GM19452 (cell line): ENCODE results near the gene TOMM22.

ENCODE experiments used
- ATAC-seq: cut with Tn5 transposase; IDR thresholded peaks from one replicate; pipeline ENCODE4 v1.9.1; 2021; ENCODE audit not compliant: unreplicated experiment

The TOMM22 gene

GRCh38 chr22:38715176-38715764 is 33.5 kb downstream of the TOMM22 start:
- no peak for ATAC-seq

GRCh38 chr22:38715852-38716251 is 34.1 kb downstream of the TOMM22 start:
- ATAC-seq = no peak

- ATAC-seq = no peak
Observed at GRCh38 chr22:38716271-38716670, 34.5 kb downstream of the TOMM22 start.

- ATAC-seq = no peak
Observed at GRCh38 chr22:38716826-38717225, 35.1 kb downstream of the TOMM22 start.

- no peak for ATAC-seq
Observed at GRCh38 chr22:38717244-38717643, 35.5 kb downstream of the TOMM22 start.

DNA sequence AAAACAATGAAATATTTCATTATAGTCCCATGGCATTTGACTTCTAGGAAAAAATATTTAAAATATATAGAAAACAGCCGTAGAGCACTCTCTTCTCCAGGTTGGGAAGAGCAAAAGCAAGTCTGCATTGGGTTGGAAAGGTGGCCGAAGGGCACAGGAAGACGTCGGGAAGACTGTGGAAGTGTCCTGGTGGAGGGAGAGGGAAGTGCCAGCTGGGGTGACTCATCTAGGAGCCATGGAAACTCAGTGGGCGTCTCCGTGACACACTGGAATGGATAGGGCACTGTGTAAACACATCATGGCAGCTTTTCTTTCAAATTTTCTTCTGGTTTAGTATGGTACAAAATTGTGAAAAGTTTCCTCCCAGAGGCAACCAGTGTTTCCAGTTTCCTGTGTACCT is 36.7 kb downstream of the TOMM22 start:
- no peak for ATAC-seq

GRCh38 chr22:38719196-38719595 is 37.4 kb downstream of the TOMM22 start:
- no peak for ATAC-seq

DNA sequence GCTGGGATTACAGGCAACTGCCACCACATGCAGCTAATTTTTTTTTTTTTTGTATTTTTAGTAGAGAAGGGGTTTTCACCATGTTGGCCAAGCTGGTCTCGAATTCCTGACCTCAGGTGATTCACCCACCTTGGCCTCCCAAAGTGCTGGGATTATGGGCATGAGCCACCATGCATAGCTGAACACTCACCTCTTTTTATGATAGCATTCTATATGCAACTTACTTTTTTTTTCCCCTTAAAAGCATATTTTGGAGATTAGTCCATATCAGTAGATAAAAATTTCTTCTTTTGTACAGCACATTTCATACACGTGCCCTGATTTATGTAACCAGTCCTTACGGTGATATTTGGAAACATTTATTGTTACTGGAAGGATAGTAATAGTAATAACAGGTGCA is 38.6 kb downstream of the TOMM22 start:
- no peak for ATAC-seq

- no peak for ATAC-seq
Observed at GRCh38 chr22:38721551-38721950, 39.8 kb downstream of the TOMM22 start.

DNA sequence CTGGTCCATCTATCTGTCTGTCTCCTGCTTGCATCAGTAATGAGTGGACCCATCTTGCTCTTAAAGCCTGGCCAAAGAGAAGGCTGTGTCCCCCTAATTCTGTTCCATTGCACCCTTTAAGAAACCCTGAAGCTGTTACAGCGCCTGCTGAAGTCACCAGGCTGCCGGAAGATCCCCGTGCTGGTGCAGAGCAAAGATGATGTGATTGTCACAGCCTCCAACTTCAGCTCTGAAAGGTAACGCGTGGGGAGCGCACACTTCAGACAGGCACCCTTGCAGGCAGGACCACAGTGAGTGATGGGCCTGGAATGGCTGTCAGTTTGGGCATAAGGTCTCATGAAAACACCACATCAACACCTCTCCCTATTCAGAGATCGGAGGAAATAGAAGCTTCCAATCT is 42.4 kb downstream of the TOMM22 start:
- no peak for ATAC-seq

DNA sequence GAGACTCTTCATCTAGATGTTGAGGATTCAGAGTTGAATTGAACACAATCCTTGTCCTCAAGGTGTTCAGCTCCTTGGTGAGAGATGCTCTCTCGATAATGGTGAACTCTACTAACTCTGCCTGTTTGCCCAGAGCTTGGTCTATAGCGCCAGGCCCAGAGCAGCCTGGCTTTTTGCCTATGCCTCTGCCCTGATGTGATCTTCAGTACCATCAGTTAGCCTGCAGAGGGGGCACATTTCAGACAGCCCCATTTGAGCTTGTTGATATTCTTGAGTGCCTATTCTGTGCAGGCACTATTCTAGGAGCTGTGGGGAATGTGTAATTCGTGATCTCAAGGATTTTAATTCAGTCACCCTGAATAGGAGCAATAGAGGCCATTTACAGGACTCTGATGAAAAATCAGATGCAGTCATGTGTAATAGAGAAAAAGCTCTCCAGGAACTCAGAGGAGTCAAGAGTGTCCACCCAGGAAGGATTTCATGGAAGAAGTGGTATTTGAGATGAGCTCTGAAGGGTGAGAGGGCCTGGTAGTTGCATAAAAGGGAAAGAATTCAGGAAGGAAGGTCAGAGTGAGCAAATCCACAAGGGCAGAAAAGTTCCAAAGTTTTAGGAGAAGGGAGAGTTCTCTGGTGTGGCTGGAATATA is 43.3 kb downstream of the TOMM22 start:
- no peak for ATAC-seq

DNA sequence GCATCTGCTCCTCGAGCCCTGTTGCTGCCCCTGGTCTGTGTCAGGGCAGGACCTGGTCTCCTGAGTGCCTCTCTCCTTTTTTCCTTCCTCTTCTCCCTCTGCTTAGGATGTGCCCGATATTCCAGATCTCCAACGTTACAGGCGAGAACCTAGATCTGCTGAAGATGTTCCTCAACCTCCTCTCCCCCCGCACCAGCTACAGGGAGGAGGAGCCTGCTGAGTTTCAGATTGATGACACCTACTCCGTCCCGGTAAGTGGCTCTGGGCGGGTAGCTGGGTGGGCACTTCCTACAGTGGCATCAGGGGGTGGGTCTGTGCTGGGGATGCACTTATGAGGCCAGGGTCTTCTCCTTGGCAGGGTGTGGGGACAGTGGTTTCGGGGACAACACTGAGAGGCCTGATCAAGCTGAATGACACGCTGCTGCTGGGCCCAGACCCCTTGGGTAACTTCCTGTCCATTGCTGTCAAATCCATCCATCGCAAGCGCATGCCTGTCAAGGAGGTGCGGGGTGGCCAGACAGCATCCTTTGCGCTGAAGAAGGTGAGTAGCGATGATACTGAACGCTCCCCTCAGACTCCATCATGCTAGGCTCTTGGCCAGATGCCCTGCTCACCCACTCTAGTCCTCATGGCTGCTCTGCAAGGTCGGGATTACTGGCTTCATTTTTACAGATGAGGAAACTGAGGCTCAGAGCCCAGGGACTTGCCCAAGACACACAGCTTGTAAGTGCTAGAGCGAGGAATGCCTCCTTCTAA is 44.3 kb downstream of the TOMM22 start:
- ATAC-seq = no peak

DNA sequence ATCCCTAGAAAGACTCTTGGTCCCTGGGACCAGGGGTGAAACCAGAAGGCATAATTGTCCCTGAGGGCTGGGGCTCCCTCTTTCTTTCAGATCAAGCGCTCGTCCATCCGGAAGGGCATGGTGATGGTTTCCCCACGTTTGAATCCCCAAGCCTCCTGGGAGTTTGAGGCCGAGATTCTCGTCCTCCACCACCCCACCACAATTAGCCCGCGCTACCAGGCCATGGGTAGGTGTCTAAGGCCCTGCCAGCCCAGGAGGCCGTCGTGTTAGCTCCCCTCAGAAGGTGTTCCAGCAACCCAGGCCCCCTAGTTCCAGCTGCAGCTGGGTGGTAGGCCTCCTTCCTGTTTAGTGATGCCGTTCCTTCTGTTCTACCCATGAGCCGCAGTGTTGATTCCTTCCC is 45.4 kb downstream of the TOMM22 start:
- no peak for ATAC-seq

GRCh38 chr22:38727530-38728451 is 46.0 kb downstream of the TOMM22 start:
- no peak for ATAC-seq

- no peak for ATAC-seq
Observed at GRCh38 chr22:38728871-38729796, 47.4 kb downstream of the TOMM22 start.

DNA sequence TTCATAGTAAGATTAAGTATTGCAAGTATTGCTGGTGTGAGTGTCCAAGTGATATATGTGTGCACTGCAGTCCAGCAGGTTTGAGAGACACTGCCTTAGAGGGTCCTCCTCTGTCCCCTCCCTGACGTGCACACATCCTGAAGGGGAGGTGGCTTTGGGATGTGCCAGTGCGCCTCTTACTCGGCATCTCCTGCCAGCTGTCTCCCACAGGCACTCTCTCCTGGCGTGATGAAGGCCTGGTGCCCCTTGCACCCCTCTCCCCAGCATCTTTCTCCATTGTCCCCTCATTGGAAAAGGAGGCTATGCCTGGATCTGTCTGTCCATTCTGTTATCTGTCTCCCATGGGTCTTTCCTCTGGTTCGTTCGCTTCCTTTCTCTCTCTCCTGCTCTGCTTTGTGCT is 48.2 kb downstream of the TOMM22 start:
- ATAC-seq = no peak

DNA sequence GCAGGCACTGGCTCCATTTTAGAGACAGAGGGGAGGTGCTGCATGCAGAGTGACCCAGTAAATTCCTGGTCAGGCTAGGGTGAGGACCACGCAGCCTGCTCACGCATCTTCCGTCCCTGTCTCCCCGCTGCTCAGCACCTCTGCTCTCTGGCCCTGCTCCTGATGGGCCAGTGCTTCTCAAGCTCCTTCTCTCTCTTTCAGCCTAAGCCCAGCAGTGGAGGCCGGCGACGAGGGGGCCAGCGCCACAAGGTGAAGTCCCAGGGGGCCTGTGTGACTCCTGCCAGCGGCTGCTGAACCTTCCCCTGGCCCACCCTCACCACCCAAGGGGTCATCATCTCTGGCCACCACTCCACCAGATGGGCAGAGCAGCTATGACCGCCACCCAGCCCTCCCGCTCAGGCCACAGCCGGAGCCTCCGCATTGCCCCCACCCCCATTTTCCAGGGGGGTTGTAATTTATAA is 48.7 kb downstream of the TOMM22 start:
- no peak for ATAC-seq

GRCh38 chr22:38731703-38732161 is 50.0 kb downstream of the TOMM22 start:
- ATAC-seq = no peak

GRCh38 chr22:38732251-38732815 is 50.6 kb downstream of the TOMM22 start:
- no peak for ATAC-seq

DNA sequence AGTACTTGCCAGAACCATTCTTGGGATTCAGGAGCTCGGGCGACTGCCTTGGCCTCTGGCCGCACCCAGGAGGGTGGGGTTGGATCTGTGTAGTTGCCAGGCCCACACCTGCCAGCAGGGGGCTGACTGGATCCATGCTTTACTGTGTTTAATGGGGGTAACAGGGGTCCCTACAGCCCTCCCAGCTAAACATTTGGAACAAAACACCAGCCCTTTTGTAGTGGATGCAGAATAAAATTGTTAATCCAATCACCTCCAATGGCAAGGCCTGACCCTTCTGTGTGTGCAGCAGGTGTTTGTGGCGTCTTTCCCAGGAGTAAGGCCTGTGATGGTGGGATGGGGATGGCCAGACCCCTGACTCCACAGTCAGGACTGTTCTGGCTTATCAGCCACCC is 51.6 kb downstream of the TOMM22 start:
- ATAC-seq = no peak
